GM21360 (cell line): ENCODE measurements around the gene C19orf67.
"Not testable (repeated sequence)": the region's sequence is repeated elsewhere in the genome, so short reads cannot be mapped to it uniquely, and the experiment has no call there.

Experiments
- ATAC-seq: cut with Tn5 transposase; IDR thresholded peaks from one replicate; pipeline ENCODE4 v1.9.1; 2021; ENCODE audit warnings: mild to moderate bottlenecking, moderate library complexity; ENCODE audit not compliant: unreplicated experiment

Gene C19orf67

DNA sequence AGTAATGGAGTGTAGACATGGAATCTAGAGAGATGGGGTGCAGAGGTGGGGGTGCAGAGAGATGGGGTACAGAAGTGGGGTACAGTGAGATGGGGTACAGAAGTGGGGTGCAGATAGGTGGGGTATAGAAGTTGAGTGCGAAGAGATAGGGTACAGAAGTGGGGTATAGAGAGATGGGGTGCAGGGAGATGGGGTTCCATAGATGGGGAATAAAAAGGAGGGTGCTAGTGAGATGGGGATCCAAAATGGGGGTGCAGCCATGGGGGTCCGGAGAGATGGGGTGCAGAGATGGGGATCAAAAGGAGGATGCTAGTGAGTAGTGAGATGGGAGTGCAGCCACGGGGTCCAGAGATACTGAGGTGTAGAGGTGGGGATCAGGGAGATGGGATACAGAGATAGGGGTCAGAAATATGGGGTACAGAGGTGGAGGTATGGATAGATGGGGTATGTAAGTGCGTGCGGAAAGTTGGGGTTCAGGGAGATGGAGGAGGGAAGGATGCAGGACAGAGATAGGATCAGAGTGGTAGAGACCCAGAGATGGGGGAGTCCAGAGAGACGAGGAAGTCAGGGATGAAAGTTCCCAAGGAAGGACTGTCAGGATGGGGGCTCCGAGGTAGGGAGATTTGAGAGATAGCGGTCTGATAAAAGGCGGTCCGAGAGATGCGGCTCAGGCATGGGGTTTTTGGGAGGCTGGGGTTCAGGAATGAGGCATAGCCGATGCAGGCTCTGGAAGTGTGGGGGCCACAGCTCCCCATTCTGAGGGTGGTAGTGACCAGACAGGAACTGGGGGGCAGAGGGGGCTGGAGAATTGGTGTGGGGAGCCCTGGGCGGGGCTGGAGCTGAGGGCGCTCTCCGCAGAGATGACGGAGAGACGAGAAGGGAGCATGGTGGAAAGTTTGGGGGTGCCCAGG, 27.1 kb downstream of the C19orf67 start:
- no peak for ATAC-seq

DNA sequence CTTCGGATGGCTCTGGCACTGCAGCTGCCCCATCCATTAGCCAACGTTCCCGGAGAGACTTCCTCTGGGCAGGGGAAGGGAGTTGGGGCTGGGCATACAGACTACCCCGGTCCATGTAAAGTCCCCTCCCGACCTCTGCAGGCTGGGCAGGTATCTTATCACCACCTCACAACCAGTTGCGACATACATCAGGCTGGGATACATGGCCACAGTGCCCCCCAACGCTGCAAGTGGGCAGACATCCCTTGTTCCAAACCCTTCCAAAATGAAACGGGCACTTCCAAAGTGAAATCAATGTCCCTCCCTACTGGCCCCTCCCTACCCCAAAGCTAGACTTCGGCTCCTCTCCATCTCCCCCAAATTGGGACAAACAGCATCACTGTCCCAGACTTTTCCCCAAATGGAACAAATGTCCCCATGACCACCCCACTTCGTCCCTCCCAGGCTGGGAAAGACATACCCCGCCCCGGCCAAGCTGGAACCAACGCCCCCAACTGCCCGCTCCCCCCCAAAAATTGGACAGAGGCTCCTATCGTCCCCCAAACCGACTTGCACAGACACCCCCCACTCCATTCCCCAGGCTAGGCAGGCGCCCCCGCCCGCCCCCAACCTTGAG, 28.7 kb downstream of the C19orf67 start:
- no peak for ATAC-seq

DNA sequence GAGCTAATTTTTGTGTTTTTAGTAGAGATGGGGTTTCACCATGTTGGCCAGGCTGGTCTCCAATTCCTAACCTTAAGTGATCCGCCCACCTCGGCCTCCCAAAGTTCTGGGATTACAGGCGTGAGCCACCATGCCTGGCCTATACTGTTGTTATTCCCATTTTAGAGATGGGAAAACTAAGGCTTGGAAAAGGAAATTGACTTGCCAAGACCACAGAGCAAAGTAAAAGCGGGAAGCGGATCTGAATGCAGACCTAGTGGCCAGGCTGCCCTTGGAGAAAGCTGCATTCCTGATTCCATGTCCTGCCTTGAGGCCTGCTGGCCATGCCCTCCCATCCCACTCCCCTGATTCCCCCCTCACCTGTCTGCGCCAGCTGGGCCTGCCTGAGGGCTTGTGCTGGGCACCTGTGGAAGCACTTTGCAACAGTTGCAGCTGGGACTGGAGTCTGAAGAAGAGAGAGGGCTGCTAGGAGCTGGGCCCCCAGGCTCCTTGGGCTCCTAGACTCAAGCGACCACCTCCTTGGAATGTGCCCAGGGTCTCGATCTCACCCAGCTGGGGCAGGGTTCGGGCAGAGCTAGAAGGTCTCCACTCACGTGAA, 29.4 kb downstream of the C19orf67 start:
- no peak for ATAC-seq

DNA sequence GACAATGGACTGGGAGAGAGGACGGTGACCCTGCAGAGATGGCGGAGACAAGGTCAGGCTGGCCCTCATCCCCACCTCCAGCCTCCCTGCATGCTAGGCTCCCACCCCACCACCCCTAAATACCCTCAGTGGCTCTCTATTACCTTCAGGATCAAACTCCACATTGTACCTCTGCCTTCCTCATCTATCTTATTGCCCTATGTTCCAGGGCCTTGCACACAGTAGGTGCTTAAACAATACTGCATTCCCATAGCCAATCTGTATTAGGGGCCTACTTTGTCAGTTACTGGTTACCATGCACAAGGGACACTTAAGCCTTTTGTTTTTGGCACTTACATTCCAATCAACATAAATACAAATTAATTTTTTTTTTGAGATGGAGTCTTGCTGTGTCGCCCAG, 30.2 kb downstream of the C19orf67 start:
- no peak for ATAC-seq

DNA sequence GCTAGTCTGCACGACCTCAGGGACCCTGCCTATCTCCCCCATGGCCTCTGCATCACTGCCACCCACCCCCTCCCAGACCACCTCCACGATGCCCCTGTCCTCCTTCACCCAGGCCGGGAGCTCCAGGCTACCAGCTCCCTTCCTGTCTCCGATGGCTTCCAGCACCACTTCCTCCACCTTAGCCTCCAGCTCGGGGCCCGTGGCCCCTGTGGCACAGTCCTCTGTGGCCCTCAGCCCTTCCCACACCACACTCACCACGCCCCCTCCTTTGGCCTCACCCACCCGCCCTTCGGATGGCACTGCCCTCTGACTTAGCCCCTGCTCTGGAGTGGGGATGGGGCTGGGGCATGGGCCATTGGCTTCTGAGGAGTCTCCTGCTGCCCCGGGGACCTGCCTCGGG, 30.9 kb downstream of the C19orf67 start:
- ATAC-seq, result no peak

DNA sequence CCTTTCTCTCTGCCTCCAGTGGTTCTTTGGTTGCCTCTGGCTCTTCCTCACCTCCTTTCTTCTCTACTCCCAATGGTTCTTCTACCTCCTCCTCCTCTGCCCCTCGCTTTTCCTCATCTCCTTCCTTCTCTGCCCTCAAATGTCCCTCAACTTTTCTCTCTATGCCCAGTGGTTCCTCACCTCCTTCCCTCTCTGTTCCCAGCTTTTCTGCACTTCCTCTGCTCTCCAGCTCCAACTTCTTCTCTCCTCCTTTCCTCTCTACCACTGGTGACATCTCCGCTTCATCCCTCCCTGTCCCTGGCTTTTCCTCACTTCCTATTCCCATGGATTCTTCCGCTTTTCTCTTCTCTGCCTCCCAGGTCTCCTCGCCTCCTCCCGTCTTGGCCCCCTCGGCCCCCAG, 31.5 kb downstream of the C19orf67 start:
- ATAC-seq, result no peak

DNA sequence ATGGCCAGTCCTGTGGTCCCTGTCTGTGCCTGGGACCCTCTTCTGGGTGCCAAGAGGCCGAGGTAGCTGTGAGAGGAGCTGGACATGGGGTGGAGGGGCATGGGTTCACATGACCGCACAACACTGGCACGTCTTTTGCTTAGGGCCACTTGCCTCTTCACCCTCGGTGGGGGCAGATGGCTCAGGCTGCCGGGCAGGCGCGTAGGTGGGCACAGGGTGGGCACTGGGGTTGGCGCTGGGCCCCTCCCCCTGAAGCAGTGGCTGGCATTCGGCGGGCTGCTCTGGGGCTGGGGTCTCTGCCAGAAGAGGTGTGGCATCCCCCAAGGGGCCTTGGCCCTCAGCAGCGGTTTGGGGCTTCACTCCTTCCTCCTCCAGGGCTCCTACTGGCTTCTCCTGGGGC, 32.1 kb downstream of the C19orf67 start:
- no peak for ATAC-seq

DNA sequence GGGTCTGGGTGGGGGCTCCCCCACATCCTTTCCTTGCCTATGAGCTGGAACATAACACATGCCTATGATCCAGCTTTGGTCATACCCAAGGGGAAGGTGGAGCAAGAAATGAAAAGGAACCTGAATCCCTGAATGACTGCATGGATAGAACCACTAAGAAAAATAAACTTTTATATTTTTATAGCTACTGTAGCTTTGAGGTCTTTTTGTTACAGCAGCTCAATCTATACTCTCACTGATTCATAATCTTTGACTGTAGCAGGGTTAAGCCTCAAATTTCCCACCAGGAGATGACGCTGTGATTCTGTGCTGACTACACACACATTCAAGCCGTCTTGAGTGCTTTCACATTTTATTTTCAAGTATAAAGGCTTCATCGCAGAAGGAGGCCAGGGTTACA, 32.6 kb downstream of the C19orf67 start:
- ATAC-seq, result no peak

DNA sequence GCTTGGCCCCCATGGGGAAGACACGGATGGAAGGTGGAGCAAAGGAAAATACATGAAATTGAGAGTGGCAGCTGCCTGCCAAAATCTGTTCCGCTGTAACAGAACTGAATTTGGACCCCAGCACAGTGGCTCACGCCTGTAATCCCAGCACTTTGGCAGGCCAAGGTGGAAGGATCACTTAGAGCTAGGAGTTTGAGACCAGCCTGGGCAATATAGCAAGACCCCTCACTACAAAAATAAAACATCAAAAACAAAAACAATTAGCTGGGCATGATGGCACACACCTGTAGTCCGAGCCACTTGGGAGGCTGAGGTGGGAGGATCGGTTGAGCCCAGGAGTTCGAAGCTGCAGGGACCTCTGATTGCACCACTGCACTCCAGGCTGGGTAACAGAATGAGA, 33.1 kb downstream of the C19orf67 start:
- ATAC-seq, result no peak

DNA sequence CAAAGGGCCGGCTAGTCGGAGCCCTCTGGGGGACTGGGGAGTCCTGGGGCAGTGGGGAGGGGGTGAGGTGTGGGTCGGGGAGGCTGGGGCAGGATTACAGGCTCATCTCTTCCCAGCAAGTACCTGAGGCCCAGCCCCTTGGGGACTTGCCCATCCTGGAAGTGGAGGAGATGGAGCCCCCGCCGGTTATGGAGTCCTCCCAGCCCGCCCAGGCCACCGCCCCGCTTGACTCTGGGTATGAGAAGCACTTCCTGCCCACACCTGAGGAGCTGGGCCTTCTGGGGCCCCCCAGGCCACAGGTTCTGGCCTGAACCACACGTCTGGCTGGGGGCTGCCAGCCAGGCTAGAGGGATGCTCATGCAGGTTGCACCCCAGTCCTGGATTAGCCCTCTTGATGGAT, 33.6 kb downstream of the C19orf67 start:
- no peak for ATAC-seq

DNA sequence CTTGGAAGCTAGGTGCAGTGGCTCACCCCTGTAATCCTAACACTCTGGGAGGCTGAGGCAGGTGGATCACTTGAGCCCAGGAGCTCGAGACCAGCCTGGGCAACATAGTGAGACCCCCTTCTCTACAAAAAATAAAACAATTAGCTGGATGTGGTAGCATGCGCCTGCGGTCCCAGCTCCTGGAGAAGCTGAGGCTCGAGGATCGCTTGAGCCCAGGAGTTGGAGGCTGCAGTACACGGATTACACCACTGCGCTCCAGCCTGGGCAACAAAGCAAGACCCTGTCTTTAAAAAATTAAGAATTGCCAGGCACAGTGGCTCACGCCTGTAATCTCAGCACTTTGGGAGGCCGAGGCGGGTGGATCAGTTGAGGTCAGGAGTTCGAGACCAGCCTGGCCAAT, 34.6 kb downstream of the C19orf67 start:
- ATAC-seq, result not testable (repeated sequence)

DNA sequence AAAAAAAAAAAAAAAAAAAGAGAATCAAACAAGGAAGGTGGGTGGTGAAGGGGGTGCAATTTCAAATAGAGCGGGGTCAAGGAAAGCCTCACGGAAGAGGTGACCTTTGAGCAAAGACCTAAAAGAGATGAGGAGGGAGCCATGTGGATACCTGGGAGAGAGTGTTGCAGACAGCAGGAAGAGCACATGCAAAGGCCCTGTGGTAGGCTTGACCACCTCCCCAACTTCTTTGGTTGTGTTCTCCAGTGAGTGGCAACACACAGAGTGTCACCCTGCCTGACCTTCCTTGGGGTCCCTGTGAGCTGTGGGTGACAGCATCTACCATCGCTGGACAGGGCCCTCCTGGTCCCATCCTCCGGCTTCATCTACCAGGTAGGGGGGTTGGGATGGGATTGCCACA, 35.1 kb downstream of the C19orf67 start:
- ATAC-seq, result no peak

DNA sequence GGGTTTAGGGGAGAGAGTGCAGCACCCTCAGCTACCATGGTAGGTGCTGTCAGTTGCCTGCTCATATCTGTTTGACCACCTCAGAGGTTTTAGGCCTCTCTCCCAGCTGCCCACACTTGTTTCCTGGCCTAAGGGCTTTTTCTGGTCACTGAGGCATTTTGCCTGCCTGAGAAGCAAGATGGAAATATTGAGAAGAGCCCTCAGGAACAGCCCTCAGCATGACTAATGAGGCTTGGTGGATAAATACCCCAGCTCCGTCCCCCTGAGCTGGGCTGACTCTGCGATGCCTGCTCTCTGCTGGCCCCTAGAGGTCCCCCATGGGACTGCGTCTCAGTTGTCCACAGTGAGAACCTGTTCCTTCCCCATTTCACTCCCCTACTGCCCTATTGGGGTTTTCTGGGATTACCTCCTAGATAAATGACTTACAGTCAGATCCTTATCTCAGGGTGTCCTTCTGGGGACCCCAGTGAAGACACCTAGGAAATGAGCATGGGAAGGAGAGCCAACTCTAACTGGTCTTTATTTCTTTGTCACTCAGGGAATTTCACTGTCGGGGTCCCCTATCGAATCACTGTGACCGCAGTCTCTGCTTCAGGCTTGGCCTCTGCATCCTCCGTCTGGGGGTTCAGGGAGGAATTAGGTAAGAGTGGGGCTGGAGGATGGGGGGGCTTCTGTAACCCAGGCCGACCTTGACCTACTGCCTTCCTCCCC, 37.0 kb downstream of the C19orf67 start:
- no peak for ATAC-seq

DNA sequence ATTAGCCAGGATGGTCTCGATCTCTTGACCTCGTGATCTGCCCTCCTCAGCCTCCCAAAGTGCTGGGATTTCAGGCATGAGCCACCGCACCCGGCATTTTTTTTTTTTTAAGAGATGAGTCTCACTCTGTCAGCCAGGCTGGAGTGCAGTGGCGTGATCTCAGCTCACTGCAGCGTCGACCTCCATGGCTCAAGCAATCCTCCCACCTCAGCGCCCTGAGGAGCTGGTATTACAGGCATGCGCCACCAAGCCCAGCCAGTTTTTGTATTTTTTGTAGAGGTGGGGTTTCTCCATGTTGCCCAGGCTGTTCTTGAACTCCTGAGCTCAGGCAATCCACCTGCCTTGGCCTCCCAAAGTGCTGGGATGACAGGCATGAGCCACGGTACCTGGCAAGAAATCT, 37.7 kb downstream of the C19orf67 start:
- ATAC-seq, result not testable (repeated sequence)

DNA sequence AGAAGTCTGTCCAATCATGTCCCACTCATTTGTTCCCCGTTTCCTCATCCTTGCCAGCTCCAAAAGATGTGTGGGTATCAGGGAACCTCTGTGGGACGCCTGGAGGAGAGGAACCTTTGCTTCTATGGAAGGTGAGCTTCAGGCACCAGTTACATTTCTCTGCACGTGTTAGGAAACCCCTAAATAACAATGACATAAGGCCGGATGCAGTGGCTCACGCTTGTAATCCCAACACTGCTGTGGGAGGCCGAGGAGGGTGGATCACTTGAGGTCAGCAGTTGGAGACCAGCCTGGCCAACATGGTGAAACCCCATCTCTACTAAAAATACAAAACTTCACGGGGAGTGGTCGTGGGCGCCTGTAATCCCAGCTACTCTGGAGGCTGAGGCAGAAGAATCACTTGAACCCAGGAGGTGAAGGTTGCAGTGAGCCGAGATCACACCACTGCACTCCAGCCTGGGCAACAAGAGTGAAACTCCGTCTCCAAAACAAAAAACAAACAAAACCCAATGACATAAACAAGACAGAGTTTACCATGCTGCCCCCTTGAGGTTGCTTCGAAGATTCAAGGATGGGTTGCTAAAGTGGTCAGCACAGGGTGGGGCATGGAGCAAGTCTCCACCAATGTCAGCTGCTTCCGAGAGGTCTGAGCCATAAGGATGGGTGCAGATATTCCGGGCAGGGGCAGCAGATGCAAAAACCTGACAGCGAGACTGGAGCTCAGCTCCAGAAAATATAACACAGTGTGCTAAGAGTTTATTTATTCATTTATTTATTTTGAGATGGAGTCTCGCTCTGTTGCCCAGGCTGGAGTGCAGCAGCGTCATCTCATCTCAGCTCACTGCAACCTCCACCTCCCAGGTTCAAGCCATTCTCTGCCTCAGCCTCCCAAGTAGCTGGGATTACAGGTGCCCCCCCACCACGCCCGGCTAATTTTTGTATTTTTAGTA, 42.6 kb downstream of the C19orf67 start:
- not testable (repeated sequence) for ATAC-seq

DNA sequence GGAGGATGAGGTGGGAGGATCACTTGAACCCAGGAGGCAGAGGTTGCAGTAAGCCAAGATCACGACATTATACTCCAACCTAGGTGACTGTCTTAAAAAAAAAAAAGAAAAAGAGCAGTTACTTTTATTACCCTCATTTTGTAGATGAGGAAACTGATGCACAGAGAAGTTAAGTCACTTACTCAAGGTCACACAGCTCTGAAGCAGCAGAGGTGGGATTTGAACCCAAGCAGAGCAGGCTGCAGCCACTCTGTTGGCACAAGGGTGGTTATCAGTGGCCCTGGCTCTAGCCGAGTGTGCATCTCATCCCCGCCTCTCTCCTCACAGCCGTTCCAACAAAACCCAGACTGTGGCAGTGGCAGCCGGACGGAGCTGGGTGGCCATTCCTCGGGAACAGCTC, 46.4 kb downstream of the C19orf67 start:
- ATAC-seq, result no peak

DNA sequence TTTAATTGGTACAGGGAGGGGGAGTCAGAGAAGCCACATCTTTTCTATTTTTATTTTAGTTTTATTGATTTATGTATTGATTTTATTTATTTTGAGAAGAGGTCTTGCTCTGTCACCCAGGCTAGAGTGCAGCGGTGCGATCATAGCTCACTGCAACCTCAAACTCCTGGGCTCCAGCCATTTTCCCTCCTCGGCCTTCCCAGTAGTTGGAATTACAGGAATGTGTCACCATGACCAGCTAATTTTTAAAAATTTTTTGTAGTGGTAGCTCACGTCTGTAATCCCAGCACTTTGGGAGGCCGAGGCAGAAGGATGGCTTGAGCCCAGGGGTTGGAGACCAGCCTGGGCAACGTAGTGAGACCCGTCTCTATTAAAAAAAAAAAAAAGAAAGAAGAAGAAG, 49.9 kb downstream of the C19orf67 start:
- ATAC-seq, result no peak

DNA sequence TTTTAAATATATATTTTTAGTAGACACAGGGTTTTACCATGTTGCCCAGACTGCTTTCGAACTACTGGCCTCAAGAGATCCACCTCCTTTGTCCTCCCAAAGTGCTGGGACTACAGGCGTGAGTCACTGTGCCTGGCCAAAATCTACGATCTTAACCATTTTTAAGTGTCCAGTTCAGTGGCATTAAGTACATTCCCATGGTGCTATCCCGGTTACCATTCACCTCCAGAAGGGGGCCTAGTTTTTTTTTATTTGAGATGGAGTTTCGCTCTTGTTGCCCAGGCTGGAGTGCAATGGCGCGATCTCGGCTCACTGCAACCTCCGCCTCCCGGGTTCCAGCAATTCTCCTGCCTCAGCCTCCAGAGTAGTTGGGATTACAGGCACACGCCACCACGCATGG, 50.4 kb downstream of the C19orf67 start:
- not testable (repeated sequence) for ATAC-seq

DNA sequence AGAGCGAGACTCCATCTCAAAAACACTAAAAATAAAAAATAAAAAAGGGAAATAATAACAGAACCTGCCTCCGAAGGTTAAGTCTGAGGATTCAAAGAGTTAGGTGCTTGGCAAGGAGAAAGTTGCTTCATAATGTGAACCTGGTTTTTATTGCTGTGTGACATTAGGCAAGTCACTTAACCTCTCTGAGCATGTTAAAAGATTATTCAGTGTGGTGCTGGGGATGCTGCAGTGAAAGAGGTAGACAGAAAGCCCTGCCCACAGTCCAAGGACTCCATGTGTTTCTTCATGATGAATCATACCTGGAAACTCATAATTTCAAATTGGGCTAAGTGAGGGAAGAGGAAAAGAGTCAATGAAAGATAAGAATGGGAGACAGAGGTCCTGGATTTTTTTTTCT, 51.6 kb downstream of the C19orf67 start:
- ATAC-seq, result no peak

DNA sequence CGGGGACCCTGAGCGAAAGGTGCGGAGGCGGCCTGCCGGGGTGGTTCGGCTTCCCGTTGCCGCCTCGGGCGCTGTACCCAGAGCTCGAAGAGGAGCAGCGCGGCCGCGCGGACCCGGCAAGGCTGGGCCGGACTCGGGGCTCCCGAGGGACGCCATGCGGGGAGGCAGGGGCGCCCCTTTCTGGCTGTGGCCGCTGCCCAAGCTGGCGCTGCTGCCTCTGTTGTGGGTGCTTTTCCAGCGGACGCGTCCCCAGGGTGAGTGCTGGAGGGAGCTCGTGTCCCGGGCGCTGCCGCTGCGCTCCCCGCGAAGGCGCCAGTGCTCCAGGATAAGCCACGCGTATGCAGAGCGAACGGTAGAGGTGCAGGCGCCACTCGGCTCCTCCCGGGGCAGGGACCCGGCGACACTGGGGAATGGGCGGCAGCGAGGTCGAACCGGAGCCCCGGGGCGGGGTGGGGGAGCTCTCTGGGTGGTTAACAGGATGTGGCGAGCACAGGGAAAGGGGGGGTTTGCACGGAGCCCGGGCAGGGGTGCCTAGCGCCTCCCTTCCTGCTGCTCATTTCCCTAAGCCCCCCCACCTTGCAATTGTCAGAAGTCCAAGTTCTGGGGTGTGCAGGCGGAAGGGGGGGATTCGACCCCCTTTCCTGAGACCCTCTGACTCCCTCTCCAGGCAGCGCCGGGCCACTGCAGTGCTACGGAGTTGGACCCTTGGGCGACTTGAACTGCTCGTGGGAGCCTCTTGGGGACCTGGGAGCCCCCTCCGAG, 53.7 kb downstream of the C19orf67 start, which contains the start of gene IL27RA:
Gene IL27RA (plus strand): TSS at position 44 of the 762 bp plus-strand sequence. CDS start 111 bp downstream, at position 155.
- no peak for ATAC-seq
